Natural killer cell treated with Interleukin-12 subunit alpha and Interleukin-12 subunit beta and Interleukin-15 and Interleukin-18, amount 100 ng/mL, for 72 hours (primary cell): Measurements from ENCODE around the gene SRSF3. TPM values are rescaled to one million over a fixed set of nuclear protein-coding genes. Genes with fewer than 3 reads are reported as not detected.

Experiments used
- ATAC-seq, 2 donors: fragments of 150-1000 bp; cut with Tn5 transposase in 1 of 2; sonication (Bioruptor Pico), chemical (Tn5 transposase) in 1 of 2; 2 replicates each; pipeline ENCODE4 v1.10.0; 2021
- DNase-seq: peaks from one replicate; pipeline ENCODE4 v3.0.0; 2022; ENCODE audit warnings: low spot score
- H3K27ac Mint-ChIP-seq, 2 donors: 1 replicate in 1 of 2; 2 replicates in 1 of 2; pipeline ENCODE4 v1.8.0; 2022; ENCODE audit warnings: mixed read lengths in 2 of 2, mild to moderate bottlenecking in 1 of 2, moderate library complexity in 1 of 2
- H3K27me3 Mint-ChIP-seq, 2 donors: 1 replicate in 1 of 2; 2 replicates in 1 of 2; pipeline ENCODE4 v1.8.0; 2022; ENCODE audit warnings: mixed read lengths in 2 of 2
- H3K36me3 Mint-ChIP-seq: one replicate; pipeline ENCODE4 v1.8.0; 2022; ENCODE audit warnings: mixed read lengths
- H3K4me1 Mint-ChIP-seq, 2 donors: 1 replicate in 1 of 2; 2 replicates in 1 of 2; pipeline ENCODE4 v1.8.0; 2022; ENCODE audit warnings: low read depth in 2 of 2, mixed read lengths in 2 of 2, mild to moderate bottlenecking in 1 of 2
- H3K4me3 Mint-ChIP-seq: one replicate; pipeline ENCODE4 v1.8.0; 2022; ENCODE audit warnings: mixed read lengths
- H3K9me3 Mint-ChIP-seq: 2 replicates; pipeline ENCODE4 v1.8.0; 2022; ENCODE audit warnings: mixed read lengths
- total RNA-seq, 2 donors: library from RNA; stranded (reverse); gene quantifications; one replicate each; pipeline ENCODE4 v1.2.3, GENCODE V29; 2022

Gene SRSF3
- total RNA-seq, 2 donors from 2014 or later, result 455 to 498 TPM

DNA sequence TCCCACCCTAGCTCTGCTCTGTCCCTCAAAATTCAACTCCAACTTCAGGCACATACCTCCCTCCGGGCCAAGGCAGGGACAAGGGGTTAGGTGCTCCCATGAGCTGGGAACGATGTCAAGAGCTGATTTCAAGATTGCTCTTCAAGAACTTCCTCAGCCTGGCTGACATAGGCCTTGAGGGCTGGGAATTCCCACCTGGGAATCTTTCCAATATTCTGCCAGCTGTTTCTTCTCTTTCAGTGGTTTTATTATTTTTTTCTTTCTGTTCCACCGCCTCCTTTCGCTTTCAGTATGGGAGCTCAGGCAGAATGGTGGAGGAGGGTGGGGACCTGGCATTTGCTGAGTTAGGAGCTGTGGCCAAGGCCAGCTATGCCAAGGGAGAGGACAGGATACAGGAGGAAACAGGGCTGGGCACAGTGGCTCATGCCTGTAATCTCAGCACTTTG, 33.7 kb downstream of the SRSF3 start:
- DNase-seq (no peak), ATAC-seq (no peak)
- Mint-ChIP-seq H3K9me3 (no peaks in the 10 kb centered on the region), H3K27ac (peak overlapping the region in 1 of 2 donors; percentile 84), H3K36me3 (no peaks in the 10 kb centered on the region), H3K27me3 (no peaks in the 10 kb centered on the region), H3K4me3 (no peak overlapping the region), H3K4me1 (peaks cover 9 to 27% of the 10 kb centered on the region in 2 donors)

DNA sequence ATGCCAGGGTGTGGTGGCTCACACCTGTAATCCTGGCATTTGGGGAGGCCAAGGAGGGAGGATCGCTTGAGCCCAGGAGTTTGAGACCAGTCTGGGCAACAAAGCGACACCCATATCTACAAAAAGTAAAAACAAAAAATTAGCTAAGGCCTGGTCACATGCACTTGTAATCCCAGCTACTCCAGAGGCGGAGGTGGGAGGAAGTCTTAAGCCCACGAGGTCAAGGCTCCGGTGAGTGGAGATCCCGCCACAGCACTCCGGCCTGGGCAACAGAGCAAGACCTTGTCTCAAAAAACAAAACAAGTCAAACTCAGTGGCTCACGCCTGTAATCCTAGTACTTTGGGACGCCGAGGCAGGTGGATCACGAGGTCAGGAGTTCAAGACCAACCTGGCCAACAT, 35.6 kb downstream of the SRSF3 start:
- no peaks in the 10 kb centered on the region for H3K27me3 Mint-ChIP-seq
- H3K36me3 Mint-ChIP-seq, result no peaks in the 10 kb centered on the region
- no peaks in the 10 kb centered on the region for H3K9me3 Mint-ChIP-seq
- H3K4me1 Mint-ChIP-seq, result peaks cover 0 to 12% of the 10 kb centered on the region in 2 donors
- ATAC-seq (no peak), DNase-seq (no peak)
- no peak overlapping the region for H3K27ac Mint-ChIP-seq
- no peak overlapping the region for H3K4me3 Mint-ChIP-seq

DNA sequence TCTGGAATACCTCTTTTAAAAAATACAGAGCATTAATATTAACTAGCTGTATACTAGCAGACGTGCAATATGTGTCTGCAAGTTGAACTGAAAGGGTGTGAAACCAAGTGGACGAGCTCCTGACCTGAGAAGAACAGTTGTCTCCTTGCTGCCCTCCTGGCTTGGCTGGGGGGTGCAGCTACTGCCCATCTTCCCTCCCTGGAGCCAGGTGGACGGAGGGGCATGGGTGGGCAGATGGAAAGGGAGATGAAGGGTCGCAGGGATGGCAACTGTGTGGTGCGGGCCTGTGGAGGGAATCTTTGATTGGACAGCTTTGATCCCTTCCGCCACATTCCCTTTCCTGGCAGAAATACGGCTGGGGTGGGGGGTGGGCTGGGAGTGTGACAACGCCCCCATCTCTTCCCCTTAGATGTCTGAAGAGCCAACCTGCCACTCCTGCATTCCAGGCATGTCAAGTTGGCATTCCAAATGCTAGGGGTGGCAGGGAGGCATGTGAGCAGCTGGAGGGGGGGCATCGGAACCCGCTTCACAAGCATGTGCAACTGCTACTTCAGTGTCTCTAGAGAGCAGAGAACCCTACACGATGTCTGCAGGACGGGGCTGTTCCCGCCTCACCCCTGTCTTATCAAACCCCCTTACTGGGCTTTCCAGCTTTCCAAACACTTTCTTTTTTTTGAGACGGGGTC, 37.3 kb downstream of the SRSF3 start:
- Mint-ChIP-seq H3K9me3 (no peaks in the 10 kb centered on the region), H3K36me3 (no peaks in the 10 kb centered on the region), H3K4me3 (no peak overlapping the region), H3K4me1 (peaks cover 0 to 7% of the 10 kb centered on the region in 2 donors), H3K27ac (no peak overlapping the region), H3K27me3 (no peaks in the 10 kb centered on the region)
- ATAC-seq (no peak), DNase-seq (no peak)

DNA sequence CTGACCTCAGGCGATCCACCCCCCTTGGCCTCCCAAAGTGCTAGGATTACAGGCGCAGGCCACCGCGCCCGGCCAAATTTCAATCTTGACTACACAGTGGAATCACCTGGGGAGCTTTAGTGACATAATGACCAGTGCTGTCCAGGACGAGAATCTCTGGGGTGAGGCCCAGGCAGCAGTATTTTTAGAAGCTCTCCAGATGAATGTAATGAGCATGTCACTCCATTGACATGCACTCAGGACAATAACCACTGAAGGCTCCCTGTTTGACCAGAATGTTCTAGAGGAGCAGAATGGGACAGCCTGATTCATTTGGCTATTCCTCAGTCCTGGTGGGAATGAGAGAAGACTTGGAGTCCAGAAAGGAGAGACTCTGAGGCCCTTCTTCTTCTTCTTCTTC, 39.2 kb downstream of the SRSF3 start:
- Mint-ChIP-seq H3K4me1 (no peaks in the 10 kb centered on the region), H3K9me3 (no peaks in the 10 kb centered on the region), H3K27ac (peak overlapping the region in 1 of 2 donors; percentile 72), H3K4me3 (no peak overlapping the region), H3K36me3 (no peaks in the 10 kb centered on the region), H3K27me3 (no peaks in the 10 kb centered on the region)
- ATAC-seq, result no peak
- DNase-seq, result no peak

DNA sequence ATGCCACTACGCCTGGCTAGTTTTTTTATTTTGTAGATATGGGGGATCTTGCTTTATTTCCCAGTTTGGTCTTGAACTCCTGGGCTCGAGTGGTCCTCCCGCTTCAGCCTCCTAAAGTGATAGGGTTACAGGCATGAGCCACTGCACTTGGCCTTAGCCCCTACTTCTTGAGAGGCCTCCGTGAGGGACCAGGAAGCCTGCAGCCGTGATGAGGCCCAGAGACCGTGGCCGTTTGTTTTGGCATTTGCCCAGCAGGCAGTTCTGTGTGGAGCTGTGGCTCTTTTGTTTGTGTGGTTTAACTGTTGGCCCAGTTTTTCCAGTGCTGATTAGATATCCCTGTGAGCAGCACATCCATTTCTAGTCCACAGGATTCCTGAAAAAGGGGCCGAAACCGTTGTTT, 39.8 kb downstream of the SRSF3 start:
- no peak for DNase-seq
- no peak overlapping the region for H3K4me3 Mint-ChIP-seq
- H3K4me1 Mint-ChIP-seq, result no peaks in the 10 kb centered on the region
- H3K9me3 Mint-ChIP-seq, result no peaks in the 10 kb centered on the region
- H3K27me3 Mint-ChIP-seq, result no peaks in the 10 kb centered on the region
- H3K27ac Mint-ChIP-seq, result peak overlapping the region in 1 of 2 donors; percentile 72
- no peak for ATAC-seq
- no peaks in the 10 kb centered on the region for H3K36me3 Mint-ChIP-seq

DNA sequence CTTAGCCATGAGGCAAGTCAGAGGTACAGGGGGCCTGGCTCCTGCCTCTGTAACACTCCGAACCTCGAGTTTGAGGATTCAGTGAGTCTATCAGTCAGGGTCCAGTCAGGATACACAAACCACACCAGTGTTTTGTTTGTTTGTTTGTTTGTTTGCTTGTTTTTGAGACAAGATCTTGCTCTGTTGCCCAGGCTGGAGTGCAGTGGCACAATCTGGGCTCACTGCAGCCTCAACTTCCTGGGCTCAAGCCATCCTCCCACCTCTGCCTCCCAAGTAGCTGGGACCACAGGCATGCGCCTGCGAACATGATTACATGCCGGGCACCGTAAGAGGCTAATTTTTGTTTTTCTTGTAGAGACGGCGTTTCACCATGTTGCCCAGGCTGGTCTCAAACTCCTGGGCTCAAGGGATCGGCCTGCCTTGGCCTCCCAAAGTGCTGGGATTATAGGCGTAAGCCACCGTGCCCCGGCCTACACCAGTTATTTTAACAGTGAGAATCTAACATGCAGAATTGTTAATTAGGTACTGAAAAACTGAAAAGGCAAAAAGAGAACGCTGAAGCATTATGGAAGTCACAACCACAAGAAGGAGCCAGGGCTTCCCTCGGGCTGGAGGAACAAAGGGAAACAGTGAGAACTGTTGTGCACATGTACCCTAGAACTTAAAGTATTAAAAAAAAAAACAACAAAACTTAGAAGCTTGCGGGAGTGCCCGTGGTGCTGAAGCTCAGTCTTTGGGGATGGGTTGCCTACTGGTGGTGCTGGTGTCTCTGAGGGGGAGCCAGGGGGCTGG, 40.4 kb downstream of the SRSF3 start:
- no peak for ATAC-seq
- Mint-ChIP-seq H3K27ac (peak overlapping the region in 1 of 2 donors; percentile 72), H3K4me1 (no peaks in the 10 kb centered on the region), H3K27me3 (no peaks in the 10 kb centered on the region), H3K36me3 (no peaks in the 10 kb centered on the region), H3K4me3 (no peak overlapping the region), H3K9me3 (no peaks in the 10 kb centered on the region)
- DNase-seq, result no peak

DNA sequence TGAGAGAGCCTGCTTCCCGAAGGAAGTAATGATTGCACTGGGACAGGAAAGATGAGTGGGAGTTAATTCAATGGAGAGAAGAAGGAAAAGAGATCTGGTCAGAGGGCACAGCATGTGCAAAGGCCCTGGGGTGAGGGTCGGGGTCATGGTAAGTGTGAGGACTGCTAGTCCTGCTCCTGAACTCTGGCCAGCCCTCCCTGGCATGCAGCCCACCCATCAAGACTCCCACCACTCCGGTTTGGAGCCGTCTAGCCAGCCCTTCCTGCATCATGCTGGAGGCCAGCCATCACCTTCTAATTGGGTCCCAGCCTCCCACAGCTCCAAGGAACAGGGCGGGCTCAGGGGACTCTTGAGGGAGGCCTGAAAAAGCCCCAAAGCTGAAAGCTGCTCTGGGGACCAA, 42.1 kb downstream of the SRSF3 start:
- Mint-ChIP-seq H3K4me1 (no peaks in the 10 kb centered on the region), H3K9me3 (no peaks in the 10 kb centered on the region), H3K36me3 (no peaks in the 10 kb centered on the region), H3K27me3 (no peaks in the 10 kb centered on the region), H3K4me3 (no peak overlapping the region), H3K27ac (no peak overlapping the region)
- no peak for ATAC-seq
- no peak for DNase-seq

DNA sequence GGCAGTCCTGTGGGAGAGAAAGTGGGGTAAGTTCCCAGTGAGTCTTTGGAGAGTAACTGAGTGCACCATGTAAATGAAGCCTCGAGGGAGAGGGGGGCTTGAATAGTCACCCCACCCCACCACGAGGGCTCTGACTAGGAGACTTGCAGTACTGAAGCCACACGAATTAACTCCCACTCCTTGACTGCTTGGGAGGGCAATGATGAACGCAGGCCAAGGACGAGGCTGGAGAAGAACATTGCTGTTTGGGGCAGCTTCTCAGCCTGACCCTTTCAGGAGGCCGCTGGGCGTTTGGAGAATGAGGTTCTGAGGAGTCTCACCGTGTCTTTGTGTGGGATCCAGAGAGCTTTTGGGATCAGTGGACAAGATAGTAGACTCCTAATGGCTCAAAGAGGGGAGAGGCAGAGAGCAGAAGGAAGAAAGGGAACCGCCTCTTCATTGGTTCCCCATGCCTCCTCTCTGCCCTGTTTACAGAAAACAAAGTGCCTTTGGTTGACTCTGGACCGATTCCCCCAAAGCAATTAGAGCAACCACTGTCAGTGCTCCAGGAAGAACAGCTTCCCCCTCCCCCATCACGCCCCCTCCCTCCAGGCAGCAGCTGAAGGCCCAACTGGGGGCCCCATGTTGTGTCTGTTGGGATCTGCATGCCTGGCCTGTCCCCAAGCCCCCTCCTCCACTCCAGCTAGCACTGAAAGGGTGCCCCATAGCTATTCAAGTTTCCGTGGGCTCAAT, 42.7 kb downstream of the SRSF3 start:
- no peaks in the 10 kb centered on the region for H3K36me3 Mint-ChIP-seq
- ATAC-seq, result no peak

DNA sequence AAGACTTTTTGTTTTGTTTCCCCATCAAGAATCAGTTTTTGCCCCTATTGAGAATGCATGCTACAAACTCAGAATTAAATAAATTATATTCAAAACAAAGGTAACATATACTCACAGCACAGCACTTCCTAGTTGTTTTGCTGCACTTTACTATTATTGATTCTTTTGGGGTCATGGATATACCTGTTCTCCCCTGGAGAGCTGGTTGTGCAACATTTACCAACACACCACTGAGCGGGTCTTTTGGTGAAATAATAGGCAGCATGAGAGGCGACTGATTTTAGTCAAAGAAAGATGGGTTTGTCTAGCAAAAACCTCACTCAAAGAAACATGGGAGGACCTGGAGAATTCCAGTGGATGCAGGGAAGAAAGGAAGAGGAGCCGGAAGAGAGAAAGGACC, 44.4 kb downstream of the SRSF3 start:
- Mint-ChIP-seq H3K27ac (no peak overlapping the region), H3K27me3 (no peaks in the 10 kb centered on the region), H3K36me3 (no peaks in the 10 kb centered on the region), H3K9me3 (no peaks in the 10 kb centered on the region), H3K4me3 (no peak overlapping the region), H3K4me1 (no peaks in the 10 kb centered on the region)
- ATAC-seq (no peak), DNase-seq (no peak)

More for the DNA sequence above, 42.7 kb downstream of the SRSF3 start:
- H3K4me3 Mint-ChIP-seq, result no peak overlapping the region
- no peaks in the 10 kb centered on the region for H3K9me3 Mint-ChIP-seq
- DNase-seq, result no peak
- no peak overlapping the region for H3K27ac Mint-ChIP-seq
- H3K4me1 Mint-ChIP-seq, result no peaks in the 10 kb centered on the region
- H3K27me3 Mint-ChIP-seq, result no peaks in the 10 kb centered on the region

DNA sequence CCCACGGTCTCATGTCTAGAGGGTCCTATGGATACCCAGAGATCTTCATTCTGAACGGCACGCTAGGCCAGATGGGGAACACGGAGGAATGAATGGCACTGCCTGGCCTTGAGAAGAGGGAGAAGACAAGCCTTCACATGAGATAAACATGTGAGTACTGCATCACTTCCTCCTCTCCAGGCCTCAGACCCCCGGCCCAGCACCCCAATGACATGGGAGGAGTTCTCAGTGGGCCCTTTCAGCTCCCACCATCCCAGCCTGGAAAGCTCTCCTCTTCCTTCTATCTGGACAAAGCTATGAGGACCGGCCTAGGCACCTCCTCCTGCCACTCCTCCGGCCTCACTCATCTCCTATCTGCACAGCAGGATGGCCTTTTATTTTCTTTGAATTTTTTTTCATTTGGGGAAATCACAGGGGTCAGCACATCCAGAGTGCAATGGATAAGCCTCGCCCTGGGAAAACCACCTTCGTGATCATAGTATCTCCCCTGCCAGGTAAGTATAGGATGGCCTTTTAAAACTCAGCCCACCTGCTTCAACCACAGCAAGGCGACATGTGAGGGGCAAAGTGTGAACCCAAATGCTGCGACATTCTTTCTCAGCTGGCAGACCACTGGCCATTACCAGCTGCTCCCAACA, 45.1 kb downstream of the SRSF3 start:
- DNase-seq (no peak), ATAC-seq (no peak)
- H3K27ac Mint-ChIP-seq, result peak overlapping the region in 1 of 2 donors; percentile 41
- H3K4me1 Mint-ChIP-seq, result no peaks in the 10 kb centered on the region
- no peak overlapping the region for H3K4me3 Mint-ChIP-seq
- no peaks in the 10 kb centered on the region for H3K9me3 Mint-ChIP-seq
- no peaks in the 10 kb centered on the region for H3K36me3 Mint-ChIP-seq
- no peaks in the 10 kb centered on the region for H3K27me3 Mint-ChIP-seq

DNA sequence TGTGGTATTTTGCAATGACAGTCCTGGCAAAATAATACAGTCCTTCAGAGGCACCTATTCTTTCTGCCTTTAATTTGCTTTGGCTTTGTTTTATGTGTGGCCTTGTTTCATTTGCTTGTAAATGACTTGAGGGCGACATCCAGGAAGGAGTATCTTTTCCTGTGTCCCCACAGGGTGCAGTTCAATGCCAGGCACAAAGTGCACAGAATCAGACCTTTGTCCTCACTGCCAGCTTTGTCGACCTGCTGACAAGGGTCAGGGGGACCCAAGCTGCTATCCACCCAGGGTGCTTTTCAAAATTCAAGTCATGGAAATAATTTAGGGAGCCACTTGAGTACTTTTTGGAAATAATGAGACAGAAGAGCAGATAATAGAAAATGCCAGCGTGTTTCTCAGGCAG, 47.4 kb downstream of the SRSF3 start:
- DNase-seq (no peak), ATAC-seq (no peak)
- no peaks in the 10 kb centered on the region for H3K4me1 Mint-ChIP-seq
- no peaks in the 10 kb centered on the region for H3K9me3 Mint-ChIP-seq
- no peaks in the 10 kb centered on the region for H3K27me3 Mint-ChIP-seq
- H3K27ac Mint-ChIP-seq, result no peak overlapping the region
- H3K36me3 Mint-ChIP-seq, result no peaks in the 10 kb centered on the region
- no peak overlapping the region for H3K4me3 Mint-ChIP-seq

DNA sequence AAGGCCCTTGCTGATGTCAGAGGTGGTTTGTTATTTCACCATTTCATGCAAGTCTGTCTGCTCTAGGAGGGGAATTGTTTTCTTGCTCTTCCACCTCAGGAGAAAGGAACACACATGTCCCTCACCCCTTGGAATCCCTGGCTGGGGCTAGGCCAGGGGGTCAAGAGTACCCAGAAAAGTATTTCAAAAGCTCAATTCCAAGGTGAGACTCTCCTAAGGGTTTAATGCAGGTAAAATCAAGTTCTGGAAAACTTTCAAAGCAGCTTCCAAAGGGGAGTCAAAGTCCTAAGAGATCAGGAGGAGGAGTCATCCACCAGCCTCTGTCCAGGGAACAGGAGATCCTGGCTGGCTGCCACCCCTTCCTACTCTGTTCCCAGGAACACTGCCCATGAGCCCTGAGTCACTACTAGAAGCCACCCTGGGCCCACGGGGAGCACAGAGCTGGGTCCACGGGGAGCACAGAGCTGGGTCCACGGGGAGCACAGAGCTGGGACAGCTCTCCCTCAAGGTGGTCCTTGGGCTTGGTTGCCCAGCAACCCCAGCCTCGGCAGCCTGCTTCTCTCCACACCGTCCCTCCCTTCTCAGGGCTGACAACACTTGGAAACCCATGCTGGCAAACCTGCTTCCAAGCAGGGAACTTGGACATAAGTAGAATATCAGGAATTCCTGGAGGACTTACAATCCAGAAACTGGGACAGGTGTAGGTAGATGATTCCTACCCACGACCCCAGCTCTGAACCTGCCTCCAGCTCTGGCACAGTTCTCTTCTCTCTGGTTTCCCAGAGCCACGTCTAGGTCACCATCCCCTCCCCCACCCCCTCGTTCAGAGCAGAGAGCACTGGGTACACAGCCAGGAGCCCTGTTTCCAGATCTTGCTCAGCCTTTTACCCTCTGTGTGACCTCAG, 49.0 kb downstream of the SRSF3 start:
- ATAC-seq (no peak), DNase-seq (no peak)
- no peaks in the 10 kb centered on the region for H3K36me3 Mint-ChIP-seq
- no peaks in the 10 kb centered on the region for H3K9me3 Mint-ChIP-seq
- H3K4me3 Mint-ChIP-seq, result no peak overlapping the region
- H3K27me3 Mint-ChIP-seq, result peaks cover 0 to 3% of the 10 kb centered on the region in 2 donors
- H3K4me1 Mint-ChIP-seq, result no peaks in the 10 kb centered on the region
- no peak overlapping the region for H3K27ac Mint-ChIP-seq

DNA sequence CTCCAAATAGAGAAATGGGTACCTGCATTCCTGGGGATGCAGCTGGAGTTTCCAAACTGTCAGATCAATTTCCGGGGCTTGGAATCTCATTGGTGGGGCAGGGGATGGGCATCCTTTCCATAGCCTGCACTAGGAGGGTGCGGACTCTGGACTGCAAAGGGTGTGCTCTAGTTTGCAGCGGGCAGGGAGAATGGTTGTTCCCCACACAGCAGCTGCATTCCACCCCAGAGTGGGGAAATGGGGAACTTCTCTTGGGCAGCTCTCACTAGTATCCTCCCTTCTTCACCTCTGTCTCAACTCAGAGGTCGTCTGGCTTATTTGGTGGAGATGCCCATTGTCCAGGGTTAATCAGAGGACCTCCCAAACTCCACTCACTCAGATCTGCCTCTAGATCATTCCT, 49.8 kb downstream of the SRSF3 start:
- H3K9me3 Mint-ChIP-seq, result no peaks in the 10 kb centered on the region

More for the DNA sequence above, 49.8 kb downstream of the SRSF3 start:
- peaks cover 0 to 3% of the 10 kb centered on the region in 2 donors for H3K27me3 Mint-ChIP-seq
- ATAC-seq, result no peak
- H3K4me3 Mint-ChIP-seq, result no peak overlapping the region
- no peaks in the 10 kb centered on the region for H3K36me3 Mint-ChIP-seq
- DNase-seq, result no peak
- no peak overlapping the region for H3K27ac Mint-ChIP-seq
- no peaks in the 10 kb centered on the region for H3K4me1 Mint-ChIP-seq
